CD4-positive, alpha-beta T cell (primary cell): Measurements from ENCODE around the gene STPG4. TPM values are rescaled to one million over a fixed set of nuclear protein-coding genes. Genes with fewer than 3 reads are reported as not detected.

ENCODE experiments used
- ATAC-seq: fragments of 200-7000 bp; cut with Tn5 transposase; one replicate; pipeline ENCODE4 v1.10.0; 2022; ENCODE audit warnings: mild to moderate bottlenecking; ENCODE audit not compliant: poor library complexity
- CTCF ChIA-PET: fragments of 350-600 bp; sonication (Branson Sonifier 250); formaldehyde crosslinking; loops from one replicate; lab custom pipeline; 2021; ENCODE audit warnings: antibody characterized with exemption, inconsistent platforms; lab: Charles Lee
- POLR2A ChIA-PET: fragments of 350-600 bp; sonication (Branson Sonifier 250); formaldehyde crosslinking; loops from one replicate; lab custom pipeline; 2021; ENCODE audit warnings: antibody characterized with exemption, inconsistent platforms; lab: Charles Lee
- DNase-seq, 14 experiments: peaks; one replicate each; pipeline ENCODE4 v3.0.0-alpha.2; 2013 to 2020; ENCODE audit warnings: mixed read lengths in 2 of 14
- H3K27ac ChIP-seq, 2 donors: one replicate each; pipeline versions ENCODE4 v1.5.1 to v1.7.0; 2013; ENCODE audit warnings: low read length in 2 of 2, low read depth in 1 of 2, mild to moderate bottlenecking in 1 of 2
- H3K27me3 ChIP-seq, 2 experiments: 1 replicate in 1 of 2; 2 replicates in 1 of 2; pipeline versions ENCODE4 v1.6.1 to v1.7.0; 2013; ENCODE audit warnings: low read length in 2 of 2, control low read depth in 1 of 2, mild to moderate bottlenecking in 1 of 2, moderate library complexity in 1 of 2; ENCODE audit not compliant: insufficient read depth in 2 of 2, control insufficient read depth in 1 of 2
- H3K36me3 ChIP-seq: one replicate; pipeline ENCODE4 v1.6.1; 2013; ENCODE audit warnings: low read length, control low read depth; ENCODE audit not compliant: insufficient read depth
- H3K4me1 ChIP-seq: one replicate; pipeline ENCODE4 v1.6.1; 2013; ENCODE audit warnings: low read length, control low read depth; ENCODE audit not compliant: insufficient read depth
- H3K4me3 ChIP-seq: one replicate; pipeline ENCODE4 v1.5.1; 2013; ENCODE audit warnings: mild to moderate bottlenecking, low read length, moderate library complexity
- H3K9me3 ChIP-seq, 2 experiments: 1 replicate in 1 of 2; 2 replicates in 1 of 2; pipeline versions ENCODE4 v1.6.1 to v1.7.0; 2013; ENCODE audit warnings: low read length in 2 of 2, mild to moderate bottlenecking in 2 of 2, control low read depth in 1 of 2, moderate library complexity in 1 of 2; ENCODE audit not compliant: control insufficient read depth in 1 of 2, insufficient read depth in 1 of 2
- H3K27ac Mint-ChIP-seq: one replicate; pipeline ENCODE4 v1.8.0; 2020; ENCODE audit warnings: mixed read lengths
- H3K27me3 Mint-ChIP-seq: one replicate; pipeline ENCODE4 v1.8.0; 2021; ENCODE audit warnings: mixed read lengths
- H3K36me3 Mint-ChIP-seq: one replicate; pipeline ENCODE4 v1.8.0; 2021; ENCODE audit warnings: low read depth, mixed read lengths
- H3K4me1 Mint-ChIP-seq: one replicate; pipeline ENCODE4 v1.8.0; 2021; ENCODE audit warnings: low read depth, mixed read lengths
- H3K4me3 Mint-ChIP-seq: one replicate; pipeline ENCODE4 v1.8.0; 2020; ENCODE audit warnings: mild to moderate bottlenecking, mixed read lengths
- H3K9me3 Mint-ChIP-seq: one replicate; pipeline ENCODE4 v1.8.0; 2020; ENCODE audit warnings: mixed read lengths
- CTCF ChIP-seq: fragments of 200-600 bp; IDR thresholded peaks from one replicate; pipeline ENCODE4 v1.8.0; 2022; ENCODE audit warnings: antibody characterized with exemption, mild to moderate bottlenecking
- intact Hi-C, 2 experiments: fragments of 100-400 bp; cut with DNase I in 1 of 2; cut with micrococcal nuclease in 1 of 2; formaldehyde crosslinking; loops; one replicate each; pipeline versions ENCODE4 v1.15.1 to v1.9.0; 2023 to 2025; cut with DNase I, micrococcal nuclease
- total RNA-seq, 174 experiments: library from RNA in 2 of 174; stranded (reverse) in 2 of 174; gene quantifications; one replicate each; pipeline ENCODE4 v1.2.3 and lab custom pipeline; 2021 to 2026

The STPG4 gene
- total RNA-seq, 2 experiments from 2014 or later = not detected

- peaks cover 53% of the 10 kb centered on the region for H3K36me3 ChIP-seq
- intact Hi-C loops = no loop called here
- Mint-ChIP-seq H3K4me3 (no peak overlapping the region), H3K9me3 (no peaks in the 10 kb centered on the region), H3K27me3 (no peaks in the 10 kb centered on the region), H3K4me1 (peaks cover 76% of the 10 kb centered on the region), H3K27ac (no peak overlapping the region), H3K36me3 (peaks cover 80% of the 10 kb centered on the region)
- DNase-seq (no peak), ATAC-seq (no peak)
- no peak overlapping the region for H3K4me3 ChIP-seq
- no peaks in the 10 kb centered on the region for H3K9me3 ChIP-seq
- POLR2A ChIA-PET = no interaction called here
- no peak for TF ChIP-seq CTCF
- H3K4me1 ChIP-seq = peaks cover 9% of the 10 kb centered on the region
- H3K27me3 ChIP-seq = no peaks in the 10 kb centered on the region
- H3K27ac ChIP-seq = no peak overlapping the region
- CTCF ChIA-PET = no interaction called here
Measured at GRCh38 chr2:47167149-47167548, 12.0 kb upstream of the STPG4 start.

GRCh38 chr2:47165001-47165555, 10.0 kb upstream of the STPG4 start:
- H3K27ac Mint-ChIP-seq = peak overlapping the region; percentile 56
- intact Hi-C loops = no loop called here
- CTCF ChIA-PET = interaction anchor here (0.6 to 0.9 kb wide), 3 partner anchors 8 to 566 kb away, joined by 3 to 4 read pairs (median 3); no protein-coding TSS in a partner anchor
- no peak overlapping the region for H3K4me3 Mint-ChIP-seq
- no peak for DNase-seq
- POLR2A ChIA-PET = interaction anchor here (0.6 to 1.5 kb wide), 2 partner anchors 9 to 97 kb away, joined by 3 to 9 read pairs; no protein-coding TSS in a partner anchor
- no peak overlapping the region for H3K27ac ChIP-seq
- no peak overlapping the region for H3K4me3 ChIP-seq
- no peaks in the 10 kb centered on the region for H3K27me3 Mint-ChIP-seq
- H3K36me3 Mint-ChIP-seq = peaks cover 86% of the 10 kb centered on the region
- H3K9me3 ChIP-seq = no peaks in the 10 kb centered on the region
- no peak for ATAC-seq
- peaks cover 7% of the 10 kb centered on the region for H3K4me1 ChIP-seq
- H3K27me3 ChIP-seq = no peaks in the 10 kb centered on the region
- no peak for TF ChIP-seq CTCF
- peaks cover 67% of the 10 kb centered on the region for H3K36me3 ChIP-seq
- peaks cover 61% of the 10 kb centered on the region for H3K4me1 Mint-ChIP-seq
- H3K9me3 Mint-ChIP-seq = no peaks in the 10 kb centered on the region

- no peaks in the 10 kb centered on the region for H3K9me3 ChIP-seq
- CTCF ChIA-PET = interaction anchor here (1.2 kb wide), 1 partner anchor 9 kb away, joined by 3 read pairs; no protein-coding TSS in a partner anchor
- H3K9me3 Mint-ChIP-seq = no peaks in the 10 kb centered on the region
Measured at GRCh38 chr2:47162780-47163179, 7.7 kb upstream of the STPG4 start.

More at GRCh38 chr2:47162780-47163179, 7.7 kb upstream of the STPG4 start:
- Mint-ChIP-seq H3K27me3 (no peaks in the 10 kb centered on the region), H3K36me3 (peaks cover 87% of the 10 kb centered on the region), H3K4me1 (peaks cover 41% of the 10 kb centered on the region), H3K4me3 (no peak overlapping the region), H3K27ac (peak overlapping the region; percentile 45)
- Histone ChIP-seq H3K27ac (no peak overlapping the region), H3K27me3 (no peaks in the 10 kb centered on the region), H3K36me3 (peaks cover 65% of the 10 kb centered on the region), H3K4me3 (no peak overlapping the region), H3K4me1 (peaks cover 4% of the 10 kb centered on the region)
- intact Hi-C loops = no loop called here
- TF ChIP-seq CTCF = no peak
- POLR2A ChIA-PET = no interaction called here
- no peak for DNase-seq
- no peak for ATAC-seq
